Hepatocyte (in vitro differentiated cells): ENCODE measurements around the gene GAPVD1. TPM values are rescaled to one million over a fixed set of nuclear protein-coding genes. Genes with fewer than 3 reads are reported as not detected.

Experiments used
- DNase-seq: peaks from one replicate; pipeline ENCODE4 v3.0.0-alpha.2; 2016; ENCODE audit warnings: low spot score
- H2AFZ ChIP-seq: fragments of 200-600 bp; sonication (generic); 2 replicates; pipeline ENCODE4 v1.6.0; 2016; ENCODE audit warnings: antibody characterized with exemption, mild to moderate bottlenecking
- H3K27ac ChIP-seq: fragments of 200-600 bp; sonication (generic); 2 replicates; pipeline ENCODE4 v1.5.1; 2016; ENCODE audit warnings: mild to moderate bottlenecking
- H3K27me3 ChIP-seq: fragments of 200-600 bp; sonication (generic); 2 replicates; pipeline ENCODE4 v1.6.1; 2016
- H3K36me3 ChIP-seq: fragments of 200-600 bp; sonication (generic); replicated peaks from 2 replicates; pipeline ENCODE4 v1.5.1; 2016; ENCODE audit warnings: low read depth; ENCODE audit not compliant: insufficient read depth
- H3K4me1 ChIP-seq: fragments of 200-600 bp; sonication (generic); 2 replicates; pipeline ENCODE4 v1.5.1; 2016; ENCODE audit warnings: mild to moderate bottlenecking, moderate library complexity; ENCODE audit not compliant: insufficient read depth
- H3K4me2 ChIP-seq: fragments of 200-600 bp; sonication (generic); 2 replicates; pipeline ENCODE4 v1.6.0; 2016
- H3K4me3 ChIP-seq: fragments of 200-600 bp; sonication (generic); 2 replicates; pipeline ENCODE4 v1.5.1; 2016; ENCODE audit warnings: mild to moderate bottlenecking
- H3K79me2 ChIP-seq: fragments of 200-600 bp; sonication (generic); 2 replicates; pipeline ENCODE4 v1.6.0; 2017; ENCODE audit warnings: mild to moderate bottlenecking
- H3K9me2 ChIP-seq: fragments of 200-600 bp; sonication (generic); replicated peaks from 2 replicates; pipeline ENCODE4 v1.6.0; 2017; ENCODE audit warnings: mild to moderate bottlenecking; ENCODE audit not compliant: insufficient read depth
- H3K9me3 ChIP-seq: fragments of 200-600 bp; sonication (generic); 2 replicates; pipeline ENCODE4 v1.5.1; 2016; ENCODE audit warnings: low read depth, mild to moderate bottlenecking
- H4K20me1 ChIP-seq: fragments of 200-600 bp; sonication (generic); 2 replicates; pipeline ENCODE4 v1.6.0; 2016; ENCODE audit warnings: mild to moderate bottlenecking; ENCODE audit not compliant: insufficient read depth, poor library complexity, severe bottlenecking
- EZH2 ChIP-seq: fragments of 200-600 bp; sonication (generic); IDR thresholded peaks from 2 replicates; pipeline ENCODE4 v1.6.1; 2016; ENCODE audit warnings: antibody characterized with exemption, mild to moderate bottlenecking, borderline replicate concordance
- EZH2phosphoT487 ChIP-seq: fragments of 200-600 bp; sonication (generic); IDR thresholded peaks from one replicate; pipeline ENCODE4 v1.6.1; 2018; ENCODE audit warnings: antibody characterized with exemption, mild to moderate bottlenecking, low read depth, moderate library complexity; ENCODE audit not compliant: unreplicated experiment, severe bottlenecking
- WGBS: methylation state at CpG from one replicate; pipeline ENCODE4 v1.1.6; 2016; ENCODE audit warnings: low lambda C conversion rate; ENCODE audit errors: missing lambda C conversion rate; 5-methylcytosine and 5-hydroxymethylcytosine counted together
- polyA plus RNA-seq: library from polyadenylated mRNA; unstranded; fragments of >200 nt; fragmentation: Nextera tagmentation; extraction: Ambion mirVana; gene quantifications from 2 replicates; pipeline ENCODE4 v1.2.1, GENCODE V29; 2016
- total RNA-seq: library from RNA; depleted of rRNA; stranded (reverse); fragments of >200 nt; gene quantifications from 2 replicates; pipeline ENCODE4 v1.2.3, GENCODE V29; 2014
- TF ChIP-seq, protein P1 (sequence below): fragments of 200-600 bp; sonication (generic); IDR thresholded peaks from 2 replicates; pipeline ENCODE4 v1.5.1; 2016; ENCODE audit warnings: antibody characterized with exemption, mild to moderate bottlenecking; ENCODE audit not compliant: poor library complexity

Gene GAPVD1
- total and polyA plus RNA-seq, 2 experiments from 2014 or later: 25.5 to 44.7 TPM

DNA sequence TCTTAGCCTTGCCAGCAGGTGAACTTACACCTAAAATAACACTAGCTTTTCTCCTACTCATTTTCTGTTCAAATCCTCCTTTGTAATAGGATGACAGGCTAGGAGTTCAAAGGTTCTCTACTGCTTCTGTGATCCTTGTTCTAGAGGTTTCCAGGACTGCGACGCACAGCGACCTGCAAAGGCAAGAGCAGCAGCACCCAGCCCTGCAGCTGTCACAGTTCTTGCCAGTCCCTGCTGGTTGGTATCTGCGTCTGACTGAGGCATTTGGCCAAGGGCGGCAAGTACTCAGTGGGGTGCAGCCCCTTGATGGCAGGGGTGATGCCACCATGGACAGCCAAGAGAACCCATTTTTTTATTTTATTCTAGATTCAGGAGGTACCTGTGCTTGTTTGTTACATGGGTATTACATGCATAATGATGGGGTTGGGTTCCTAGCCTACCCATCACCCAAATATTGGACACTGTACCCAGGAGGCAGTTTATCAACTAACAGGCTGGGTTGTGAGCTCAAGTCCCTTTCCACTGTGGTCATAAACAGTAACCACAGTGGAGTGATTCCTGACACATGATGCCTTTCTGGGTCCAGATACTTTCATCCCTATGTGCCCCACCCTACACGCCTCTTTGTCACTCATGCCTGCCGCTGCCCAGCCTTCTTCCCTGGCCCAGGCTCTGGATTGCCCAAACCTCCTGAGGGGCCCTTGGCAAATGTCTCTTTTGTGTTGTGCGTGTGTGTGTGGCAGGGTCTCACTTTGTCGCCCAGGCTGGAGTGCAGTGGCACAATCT, 111.0 kb downstream of the GAPVD1 start:
- no peaks in the 10 kb centered on the region for H3K4me1 ChIP-seq
- H3K4me3 ChIP-seq: no peak overlapping the region
- H3K27ac ChIP-seq: no peak overlapping the region

DNA sequence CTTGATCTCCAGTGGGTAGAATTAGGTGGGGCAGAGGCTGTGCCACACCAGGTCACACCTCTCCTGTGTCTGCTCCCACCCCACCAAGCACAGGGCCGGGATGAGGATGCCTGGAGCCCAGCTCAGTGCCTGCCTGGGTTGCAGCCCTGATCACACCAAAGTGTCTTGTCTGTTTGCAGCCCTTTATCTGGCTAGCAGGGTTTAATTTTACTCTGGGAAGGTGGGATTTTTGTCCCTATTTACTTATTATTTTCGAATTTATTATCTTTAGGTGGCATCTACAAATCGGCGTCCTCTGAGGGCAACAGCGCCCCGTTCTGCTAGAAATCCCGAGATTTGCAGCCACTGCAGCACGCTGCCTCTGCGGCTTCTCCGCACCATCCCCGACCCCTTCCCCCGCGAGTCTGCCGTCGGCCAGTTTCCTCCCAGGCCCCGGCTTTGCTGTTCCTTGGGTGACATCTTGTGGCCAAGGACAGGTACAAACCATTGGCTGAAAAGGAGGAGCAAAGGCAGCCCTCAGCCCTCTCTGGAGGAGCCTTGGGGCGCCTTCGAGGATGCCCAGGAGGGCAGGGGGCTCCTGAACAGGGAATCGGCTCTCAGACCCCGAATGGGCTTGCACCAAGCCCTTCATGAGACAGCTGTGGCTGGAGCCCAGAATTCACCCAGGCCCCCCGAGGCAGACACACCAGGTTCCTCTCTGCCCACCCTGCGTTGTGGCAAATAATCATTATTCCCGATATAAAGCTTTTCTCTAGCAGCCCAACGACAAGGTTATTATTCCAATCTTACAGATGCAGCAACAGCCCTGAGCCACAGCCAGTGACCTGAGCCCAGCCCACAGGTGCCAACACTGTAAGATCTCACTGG, 113.0 kb downstream of the GAPVD1 start:
- no peak overlapping the region for H2AFZ ChIP-seq

More for the DNA sequence above, 111.0 kb downstream of the GAPVD1 start:
- H3K27me3 ChIP-seq: no peaks in the 10 kb centered on the region
- TF ChIP-seq, protein P1, sequence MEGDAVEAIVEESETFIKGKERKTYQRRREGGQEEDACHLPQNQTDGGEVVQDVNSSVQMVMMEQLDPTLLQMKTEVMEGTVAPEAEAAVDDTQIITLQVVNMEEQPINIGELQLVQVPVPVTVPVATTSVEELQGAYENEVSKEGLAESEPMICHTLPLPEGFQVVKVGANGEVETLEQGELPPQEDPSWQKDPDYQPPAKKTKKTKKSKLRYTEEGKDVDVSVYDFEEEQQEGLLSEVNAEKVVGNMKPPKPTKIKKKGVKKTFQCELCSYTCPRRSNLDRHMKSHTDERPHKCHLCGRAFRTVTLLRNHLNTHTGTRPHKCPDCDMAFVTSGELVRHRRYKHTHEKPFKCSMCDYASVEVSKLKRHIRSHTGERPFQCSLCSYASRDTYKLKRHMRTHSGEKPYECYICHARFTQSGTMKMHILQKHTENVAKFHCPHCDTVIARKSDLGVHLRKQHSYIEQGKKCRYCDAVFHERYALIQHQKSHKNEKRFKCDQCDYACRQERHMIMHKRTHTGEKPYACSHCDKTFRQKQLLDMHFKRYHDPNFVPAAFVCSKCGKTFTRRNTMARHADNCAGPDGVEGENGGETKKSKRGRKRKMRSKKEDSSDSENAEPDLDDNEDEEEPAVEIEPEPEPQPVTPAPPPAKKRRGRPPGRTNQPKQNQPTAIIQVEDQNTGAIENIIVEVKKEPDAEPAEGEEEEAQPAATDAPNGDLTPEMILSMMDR: no peak
- TF ChIP-seq EZH2phosphoT487 (no peak), EZH2 (no peak)
- H3K9me3 ChIP-seq: no peaks in the 10 kb centered on the region
- H3K79me2 ChIP-seq: no peaks in the 10 kb centered on the region
- no peak overlapping the region for H3K4me2 ChIP-seq
- H2AFZ ChIP-seq: no peak overlapping the region
- no peak for DNase-seq
- H3K9me2 ChIP-seq: no peaks in the 10 kb centered on the region
- 84% methylated on average over 9 of the region's 9 CpGs for WGBS
- no peaks in the 10 kb centered on the region for H3K36me3 ChIP-seq
- no peaks in the 10 kb centered on the region for H4K20me1 ChIP-seq

DNA sequence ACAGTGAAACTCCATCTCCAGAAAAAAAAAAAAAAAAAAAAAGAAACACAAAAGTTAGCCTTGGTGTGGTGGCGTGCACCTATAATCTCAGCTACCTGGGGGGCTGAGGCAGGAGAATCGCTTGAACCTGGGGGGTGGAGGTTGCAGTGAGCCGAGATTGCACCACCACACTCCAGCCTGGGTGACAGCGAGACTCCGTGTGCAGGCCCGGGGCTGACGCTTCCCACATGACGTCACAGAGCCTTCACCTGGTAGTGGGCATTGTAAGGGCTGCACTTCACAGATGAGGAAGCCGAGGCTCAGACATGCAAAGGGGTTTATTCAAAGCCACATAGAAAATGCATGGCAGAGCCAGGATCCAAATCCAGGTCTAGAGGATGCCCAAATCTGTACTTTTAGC, 114.2 kb downstream of the GAPVD1 start:
- no peaks in the 10 kb centered on the region for H3K4me1 ChIP-seq
- H3K79me2 ChIP-seq: no peaks in the 10 kb centered on the region
- no peak overlapping the region for H3K4me2 ChIP-seq
- no peak for TF ChIP-seq EZH2phosphoT487
- no peak for TF ChIP-seq EZH2
- TF ChIP-seq, protein P1: no peak
- no peak for DNase-seq
- no peaks in the 10 kb centered on the region for H4K20me1 ChIP-seq
- no peaks in the 10 kb centered on the region for H3K9me3 ChIP-seq
- no peaks in the 10 kb centered on the region for H3K36me3 ChIP-seq
- H3K27me3 ChIP-seq: no peaks in the 10 kb centered on the region
- no peak overlapping the region for H3K27ac ChIP-seq
- 88% methylated on average over 8 of the region's 9 CpGs for WGBS
- no peak overlapping the region for H2AFZ ChIP-seq
- H3K4me3 ChIP-seq: no peak overlapping the region
- no peaks in the 10 kb centered on the region for H3K9me2 ChIP-seq

More for the DNA sequence above, 113.0 kb downstream of the GAPVD1 start:
- H3K4me1 ChIP-seq: no peaks in the 10 kb centered on the region
- TF ChIP-seq EZH2phosphoT487: no peak
- TF ChIP-seq, protein P1: peak; percentile 88
- no peak for TF ChIP-seq EZH2
- H3K79me2 ChIP-seq: no peaks in the 10 kb centered on the region
- H3K9me2 ChIP-seq: no peaks in the 10 kb centered on the region
- H3K27ac ChIP-seq: no peak overlapping the region
- H3K4me2 ChIP-seq: peak overlapping the region; percentile 87
- H3K4me3 ChIP-seq: peak overlapping the region; percentile 40
- 24% methylated on average over 20 of the region's 24 CpGs for WGBS
- no peaks in the 10 kb centered on the region for H3K9me3 ChIP-seq
- peak; percentile 85 for DNase-seq
- no peaks in the 10 kb centered on the region for H3K27me3 ChIP-seq
- H4K20me1 ChIP-seq: no peaks in the 10 kb centered on the region
- H3K36me3 ChIP-seq: no peaks in the 10 kb centered on the region
